ENCODE results near the gene ZNF586. TPM values are rescaled to one million over a fixed set of nuclear protein-coding genes. Genes with fewer than 3 reads are reported as not detected.
A peak's percentile ranks its signal among the peaks of the same experiment; 100 is the strongest.
"Not testable (repeated sequence)": the region's sequence is repeated elsewhere in the genome, so short reads cannot be mapped to it uniquely, and the experiment has no call there.

Gene ZNF586
- total RNA-seq, 4 donors from 2014 or later, result 4.6 to 42.0 (median 16.1) TPM

- intact Hi-C loops (cut with DNase I; ENCODE audit: low total_unique reads); H3K4me1 ChIP-seq; H3K27me3 ChIP-seq; H3K4me3 ChIP-seq; H3K36me3 ChIP-seq; H3K27ac ChIP-seq; H3K9me3 ChIP-seq; DNase-seq: not testable (repeated sequence)
These were observed 54.1 kb downstream of the ZNF586 start for GRCh38 chr19:57823608-57824007.

- peaks cover 0 to 4% of the 10 kb centered on the region in 2 donors for H3K4me1 ChIP-seq
- H3K27ac ChIP-seq, result no peak overlapping the region
- no peaks in the 10 kb centered on the region for H3K36me3 ChIP-seq
- H3K4me3 ChIP-seq, result no peak overlapping the region
- H3K27me3 ChIP-seq, result no peaks in the 10 kb centered on the region
- no peak for DNase-seq
- TF ChIP-seq POLR2A (IDR thresholded peaks at IDR 0.05) (no peak), CTCF (IDR thresholded peaks at IDR 0.05) (no peak)
- intact Hi-C loops (cut with DNase I; ENCODE audit: low total_unique reads), result no loop called here
- H3K9me3 ChIP-seq, result no peaks in the 10 kb centered on the region
These were observed 56.0 kb downstream of the ZNF586 start for GRCh38 chr19:57825511-57825910.

GRCh38 chr19:57829316-57829715, 59.8 kb downstream of the ZNF586 start:
- DNase-seq, result no peak
- no peaks in the 10 kb centered on the region for H3K9me3 ChIP-seq
- no peak overlapping the region for H3K4me3 ChIP-seq
- no peak for TF ChIP-seq POLR2A (IDR thresholded peaks at IDR 0.05)
- no peak for TF ChIP-seq CTCF (IDR thresholded peaks at IDR 0.05)
- H3K27me3 ChIP-seq, result no peaks in the 10 kb centered on the region
- H3K36me3 ChIP-seq, result no peaks in the 10 kb centered on the region
- no peak overlapping the region for H3K27ac ChIP-seq
- intact Hi-C loops (cut with DNase I; ENCODE audit: low total_unique reads), result no loop called here
- H3K4me1 ChIP-seq, result peaks cover 0 to 4% of the 10 kb centered on the region in 2 donors

GRCh38 chr19:57830071-57830602, 60.7 kb downstream of the ZNF586 start, which contains the start of gene ZNF587B:
TSS of gene ZNF587B (plus strand) at chr19:57830299. CDS start at chr19:57830529, 230 bp downstream.
- Histone ChIP-seq H3K4me1 (peaks cover 0 to 4% of the 10 kb centered on the region in 2 donors), H3K36me3 (no peaks in the 10 kb centered on the region), H3K27ac (no peak within 1 kb of the TSS), H3K4me3 (peak within 1 kb of the TSS; percentile 28 to 35), H3K9me3 (no peaks in the 10 kb centered on the region), H3K27me3 (no peaks in the 10 kb centered on the region)
- DNase-seq, result peak; percentile 48 to 63
- intact Hi-C loops (cut with DNase I; ENCODE audit: low total_unique reads), result no loop called here
- no peak for TF ChIP-seq POLR2A (IDR thresholded peaks at IDR 0.05)
- no peak for TF ChIP-seq CTCF (IDR thresholded peaks at IDR 0.05)

Other genes starting within 250 kb of the ZNF586 start
- 10 to 100 TPM in 2 of 4 donors, 1 to 10 TPM in 2; 8.2 to 38.9 (median 14.2) TPM for gene ZNF549, start 242.3 kb upstream of the ZNF586 start, total RNA-seq
- gene ZNF550, start 209.8 kb upstream of the ZNF586 start, total RNA-seq, result 10 to 100 TPM in 1 of 4 donors, 1 to 10 TPM in 3; 4.4 to 25.6 (median 6.9) TPM
- gene ZNF416, start 190.8 kb upstream of the ZNF586 start, total RNA-seq, result 10 to 100 TPM in 1 of 4 donors, 1 to 10 TPM in 2, under 1 TPM in 1; 0.26 to 11.9 (median 5.7) TPM
- 10 to 100 TPM in 2 of 4 donors, 1 to 10 TPM in 2; 6.8 to 26.5 (median 11.0) TPM for gene ZIK1, start 185.5 kb upstream of the ZNF586 start, total RNA-seq
- gene ZNF530, start 169.8 kb upstream of the ZNF586 start, total RNA-seq, result 10 to 100 TPM in 1 of 4 donors, 1 to 10 TPM in 2, under 1 TPM in 1; 0.29 to 33.0 (median 4.7) TPM
- 10 to 100 TPM in 3 of 4 donors, 1 to 10 TPM in 1; 1.5 to 60.1 (median 16.5) TPM for gene ZNF134, start 155.4 kb upstream of the ZNF586 start, total RNA-seq
- gene ZNF211, start 136.5 kb upstream of the ZNF586 start, total RNA-seq, result 100 to 1,000 TPM in 1 of 4 donors, 10 to 100 TPM in 2, 1 to 10 TPM in 1; 9.4 to 115 (median 20.7) TPM
- gene ZSCAN4, start 100.7 kb upstream of the ZNF586 start, total RNA-seq, result not detected
- 100 to 1,000 TPM in 1 of 4 donors, 10 to 100 TPM in 2, 1 to 10 TPM in 1; 8.7 to 123 (median 27.2) TPM for gene ZNF551, start 87.7 kb upstream of the ZNF586 start, total RNA-seq
- 10 to 100 TPM in 1 of 4 donors, 1 to 10 TPM in 2, under 1 TPM in 1; 0.88 to 27.4 (median 1.5) TPM for gene ZNF154, start 60.5 kb upstream of the ZNF586 start, total RNA-seq
- gene ZNF671, start 42.1 kb upstream of the ZNF586 start, total RNA-seq, result 10 to 100 TPM in 1 of 4 donors, 1 to 10 TPM in 2, under 1 TPM in 1; 0.88 to 20.2 (median 3.4) TPM
- 10 to 100 TPM in 3 of 4 donors, under 1 TPM in 1; 0.29 to 34.4 (median 17.9) TPM for gene ZNF776, start 22.9 kb upstream of the ZNF586 start, total RNA-seq
- gene ZNF552, start 45.2 kb downstream of the ZNF586 start, total RNA-seq, result 10 to 100 TPM in 2 of 4 donors, 1 to 10 TPM in 1, under 1 TPM in 1; 0.77 to 15.0 (median 9.3) TPM
- 10 to 100 TPM in 3 of 4 donors, 1 to 10 TPM in 1; 5.9 to 30.6 (median 15.0) TPM for gene ZNF587B, start 60.6 kb downstream of the ZNF586 start, total RNA-seq
- 10 to 100 TPM; 21.3 to 80.0 (median 39.6) TPM for gene ZNF587, start 80.2 kb downstream of the ZNF586 start, total RNA-seq
- gene ZNF814, start 119.4 kb downstream of the ZNF586 start, total RNA-seq, result 10 to 100 TPM in 3 of 4 donors, 1 to 10 TPM in 1; 7.1 to 24.9 (median 15.4) TPM
- gene ZNF417, start 146.9 kb downstream of the ZNF586 start, total RNA-seq, result 10 to 100 TPM; 15.0 to 50.1 (median 20.7) TPM
- gene ZNF418, start 165.7 kb downstream of the ZNF586 start, total RNA-seq, result 10 to 100 TPM in 2 of 4 donors, 1 to 10 TPM in 1, under 1 TPM in 1; 0.29 to 15.8 (median 9.8) TPM
- gene ZNF256, start 178.0 kb downstream of the ZNF586 start, total RNA-seq, result 10 to 100 TPM in 2 of 4 donors, 1 to 10 TPM in 1, under 1 TPM in 1; 0.51 to 12.0 (median 6.9) TPM
- 1 to 10 TPM in 1 of 4 donors, not detected in 3; 2.7 TPM for gene C19orf18, start 204.9 kb downstream of the ZNF586 start, total RNA-seq
- 10 to 100 TPM in 3 of 4 donors, 1 to 10 TPM in 1; 5.6 to 61.7 (median 30.4) TPM for gene ZNF606, start 233.1 kb downstream of the ZNF586 start, total RNA-seq

Data from uterus (tissue), 4 donors.